PFSK-1 (cell line): ENCODE results near the gene FKBP5.

ENCODE experiments used
- FOXP2 ChIP-seq: optimal IDR thresholded peaks from 2 replicates; pipeline ENCODE3; 2011; ENCODE audit warnings: borderline replicate concordance, control low read depth, inconsistent platforms; ENCODE audit not compliant: insufficient read depth; ENCODE audit errors: extremely low read length, extremely low read depth
- POLR2AphosphoS5 ChIP-seq: IDR thresholded peaks from 2 replicates; pipeline ENCODE4 v1.6.1; 2012; ENCODE audit warnings: low read depth, mild to moderate bottlenecking, control low read depth, low read length, moderate library complexity
- SIN3A ChIP-seq: IDR thresholded peaks from 2 replicates; pipeline ENCODE4 v1.6.1; 2012; ENCODE audit warnings: mild to moderate bottlenecking, low read length, moderate library complexity, borderline replicate concordance; ENCODE audit not compliant: insufficient read depth
- TAF1 ChIP-seq: IDR thresholded peaks from 2 replicates; pipeline ENCODE4 v1.6.1; 2012; ENCODE audit warnings: low read length, control low read depth, borderline replicate concordance; ENCODE audit not compliant: insufficient read depth
- TF ChIP-seq, protein P1 (sequence below), 2 experiments: IDR thresholded peaks; 2 replicates each; pipeline versions ENCODE4 v1.6.1 to v1.8.0; 2011 to 2012; ENCODE audit warnings: low read depth in 2 of 2, low read length in 2 of 2, control low read depth in 1 of 2, inconsistent platforms in 1 of 2, mild to moderate bottlenecking in 1 of 2, moderate library complexity in 1 of 2; ENCODE audit not compliant: insufficient read depth in 1 of 2

The FKBP5 gene

DNA sequence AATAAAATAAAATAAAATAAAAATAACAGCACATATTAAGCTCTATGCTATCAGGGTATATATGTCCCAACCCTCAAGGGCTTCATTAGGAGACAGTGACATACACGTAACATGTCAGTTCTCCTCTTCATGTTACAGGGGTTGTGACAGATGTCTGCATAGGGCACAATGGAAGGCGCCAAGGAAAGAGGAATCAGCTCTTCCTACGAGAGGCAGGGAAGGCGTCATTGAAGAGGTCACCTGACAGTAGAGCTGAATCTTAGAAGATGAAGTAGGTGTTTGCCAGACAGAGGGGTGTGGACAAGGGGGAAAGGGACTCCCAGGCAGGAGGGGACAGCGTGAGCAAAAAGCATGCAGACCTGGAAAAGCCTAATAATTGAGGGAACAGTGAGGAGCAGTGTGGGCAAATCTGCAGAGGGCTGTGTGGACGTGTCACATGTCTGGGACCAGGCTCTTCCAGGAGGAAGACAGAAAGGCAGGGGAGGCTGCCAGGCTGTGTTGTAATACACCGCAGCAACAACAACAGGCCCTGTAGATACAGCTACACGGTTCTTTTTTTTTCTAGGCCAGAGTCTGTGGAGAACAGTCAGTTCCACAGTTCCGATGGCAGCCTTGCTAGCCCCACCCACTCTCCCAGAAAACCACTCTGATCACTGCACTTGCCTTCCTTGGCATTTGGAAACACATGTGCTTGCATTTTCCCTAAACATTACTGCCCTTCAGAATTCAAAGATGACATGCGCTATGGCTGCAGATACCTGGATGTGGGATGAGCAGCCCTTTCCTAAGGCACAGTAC lies 2.5 kb upstream of the FKBP5 start:
- TF ChIP-seq POLR2AphosphoS5: no peak
- no peak for TF ChIP-seq SIN3A
- no peak for TF ChIP-seq TAF1
- peak; percentile 38 for TF ChIP-seq FOXP2

DNA sequence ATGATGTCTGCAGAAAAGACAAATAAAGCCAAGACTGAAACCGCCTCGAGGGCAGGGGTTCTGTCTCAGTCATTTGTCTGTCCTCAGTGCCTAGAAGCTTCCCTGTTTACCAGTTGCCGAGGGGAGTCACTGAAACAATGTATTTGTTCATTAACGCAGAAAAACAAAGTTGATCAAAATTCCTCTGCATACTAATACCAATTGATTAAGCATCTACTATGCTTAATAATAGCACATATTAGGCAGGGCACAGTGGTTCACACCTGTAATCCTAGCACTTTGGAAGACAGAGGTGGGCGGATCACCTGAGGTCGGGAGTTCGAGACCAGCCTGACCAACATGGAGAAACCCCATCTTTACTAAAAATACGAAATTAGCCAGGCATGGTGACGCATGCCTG lies 1.8 kb upstream of the FKBP5 start:
- TF ChIP-seq SIN3A (no peak), FOXP2 (no peak), TAF1 (no peak), POLR2AphosphoS5 (no peak)
- TF ChIP-seq, protein P1, sequence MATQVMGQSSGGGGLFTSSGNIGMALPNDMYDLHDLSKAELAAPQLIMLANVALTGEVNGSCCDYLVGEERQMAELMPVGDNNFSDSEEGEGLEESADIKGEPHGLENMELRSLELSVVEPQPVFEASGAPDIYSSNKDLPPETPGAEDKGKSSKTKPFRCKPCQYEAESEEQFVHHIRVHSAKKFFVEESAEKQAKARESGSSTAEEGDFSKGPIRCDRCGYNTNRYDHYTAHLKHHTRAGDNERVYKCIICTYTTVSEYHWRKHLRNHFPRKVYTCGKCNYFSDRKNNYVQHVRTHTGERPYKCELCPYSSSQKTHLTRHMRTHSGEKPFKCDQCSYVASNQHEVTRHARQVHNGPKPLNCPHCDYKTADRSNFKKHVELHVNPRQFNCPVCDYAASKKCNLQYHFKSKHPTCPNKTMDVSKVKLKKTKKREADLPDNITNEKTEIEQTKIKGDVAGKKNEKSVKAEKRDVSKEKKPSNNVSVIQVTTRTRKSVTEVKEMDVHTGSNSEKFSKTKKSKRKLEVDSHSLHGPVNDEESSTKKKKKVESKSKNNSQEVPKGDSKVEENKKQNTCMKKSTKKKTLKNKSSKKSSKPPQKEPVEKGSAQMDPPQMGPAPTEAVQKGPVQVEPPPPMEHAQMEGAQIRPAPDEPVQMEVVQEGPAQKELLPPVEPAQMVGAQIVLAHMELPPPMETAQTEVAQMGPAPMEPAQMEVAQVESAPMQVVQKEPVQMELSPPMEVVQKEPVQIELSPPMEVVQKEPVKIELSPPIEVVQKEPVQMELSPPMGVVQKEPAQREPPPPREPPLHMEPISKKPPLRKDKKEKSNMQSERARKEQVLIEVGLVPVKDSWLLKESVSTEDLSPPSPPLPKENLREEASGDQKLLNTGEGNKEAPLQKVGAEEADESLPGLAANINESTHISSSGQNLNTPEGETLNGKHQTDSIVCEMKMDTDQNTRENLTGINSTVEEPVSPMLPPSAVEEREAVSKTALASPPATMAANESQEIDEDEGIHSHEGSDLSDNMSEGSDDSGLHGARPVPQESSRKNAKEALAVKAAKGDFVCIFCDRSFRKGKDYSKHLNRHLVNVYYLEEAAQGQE (IDR thresholded peaks at IDR 0.05; ENCODE audit: insufficient read depth in 1 of 2, low read depth in 2 of 2, low read length in 2 of 2): no peak

DNA sequence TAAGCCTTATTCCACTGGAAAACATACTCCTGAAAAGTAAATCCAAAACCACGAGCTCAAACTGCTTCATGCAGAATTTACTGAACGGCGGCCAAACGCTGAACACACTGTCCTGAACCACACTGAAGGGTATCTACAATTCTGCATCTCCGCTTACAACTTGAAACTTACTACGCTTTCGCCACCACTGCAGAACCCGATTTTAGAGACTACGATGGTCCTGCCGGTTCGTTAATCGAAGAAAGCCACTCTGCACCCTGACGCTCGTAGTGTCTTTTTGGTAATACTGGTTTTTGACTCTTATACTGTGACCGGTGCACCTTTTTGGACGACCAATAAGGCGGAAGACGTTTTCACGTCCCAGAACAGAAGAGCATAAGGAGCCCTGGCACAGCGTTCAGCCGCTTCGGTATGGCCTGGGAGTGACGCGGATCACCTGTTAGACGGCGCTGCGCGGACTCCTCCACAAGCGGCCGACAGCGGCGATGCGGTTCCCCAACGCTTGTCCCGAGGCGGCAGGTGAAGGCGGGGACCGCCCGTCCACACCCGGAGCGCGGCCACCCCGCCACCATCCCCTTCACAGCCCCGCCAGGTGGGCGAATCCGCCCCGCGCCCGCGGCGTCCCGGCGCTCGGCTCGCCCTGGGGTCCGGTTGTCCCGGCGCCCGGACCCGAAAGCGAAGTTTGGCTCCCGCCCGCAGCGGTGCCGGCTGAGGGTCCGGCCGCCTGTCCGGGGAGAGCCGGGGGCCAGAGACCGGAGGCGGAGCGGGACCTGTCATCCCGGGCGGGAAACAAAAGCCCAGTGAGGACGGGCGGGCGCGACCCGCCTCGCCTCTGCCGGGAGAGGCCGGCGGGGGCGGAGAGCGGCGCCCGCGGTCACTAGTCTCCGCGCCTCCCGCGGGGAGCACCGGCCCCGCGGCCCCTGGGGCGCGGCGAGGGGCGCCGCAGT lies 784 bp downstream of the FKBP5 start:
- TF ChIP-seq SIN3A (no peak; the same call in 1 of the 2 replicates), FOXP2 (no peak), POLR2AphosphoS5 (no peak), TAF1 (no peak)
- TF ChIP-seq, protein P1 (IDR thresholded peaks at IDR 0.05; ENCODE audit: insufficient read depth in 1 of 2, low read depth in 2 of 2, low read length in 2 of 2): no peak

DNA sequence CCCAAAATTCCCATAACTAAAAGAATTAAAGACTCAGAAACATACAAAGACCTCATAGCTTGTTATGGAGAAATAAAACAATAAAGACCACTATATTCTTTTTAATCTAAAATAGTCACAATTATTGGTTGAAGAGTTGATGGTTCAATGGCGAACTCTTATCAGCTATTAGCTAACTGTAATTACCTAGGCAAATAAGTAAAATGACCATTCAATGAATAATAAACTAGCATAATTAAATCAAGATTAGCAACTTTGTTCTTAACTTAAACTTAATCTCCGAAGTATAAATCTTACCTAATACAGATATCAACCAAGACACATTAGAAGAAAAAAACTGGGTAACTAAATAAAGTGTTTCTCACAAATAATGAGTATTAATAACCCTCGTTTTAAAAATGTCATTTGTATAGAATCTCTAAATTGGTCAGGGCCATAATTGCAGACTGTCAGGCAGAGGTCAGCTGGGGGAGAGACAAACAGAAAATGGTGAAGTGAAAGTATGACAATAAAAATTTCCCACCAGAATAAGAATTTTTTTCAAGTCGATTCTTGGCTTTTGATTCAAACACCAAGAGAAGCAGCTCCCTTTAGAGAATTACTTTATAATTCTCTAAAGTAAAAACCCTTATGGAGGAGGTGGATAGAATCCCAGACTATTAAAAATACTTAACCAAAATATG lies 1.7 kb downstream of the FKBP5 start:
- TF ChIP-seq POLR2AphosphoS5: no peak
- TF ChIP-seq FOXP2: no peak
- TF ChIP-seq, protein P1 (IDR thresholded peaks at IDR 0.05; ENCODE audit: insufficient read depth in 1 of 2, low read depth in 2 of 2, low read length in 2 of 2): no peak

DNA sequence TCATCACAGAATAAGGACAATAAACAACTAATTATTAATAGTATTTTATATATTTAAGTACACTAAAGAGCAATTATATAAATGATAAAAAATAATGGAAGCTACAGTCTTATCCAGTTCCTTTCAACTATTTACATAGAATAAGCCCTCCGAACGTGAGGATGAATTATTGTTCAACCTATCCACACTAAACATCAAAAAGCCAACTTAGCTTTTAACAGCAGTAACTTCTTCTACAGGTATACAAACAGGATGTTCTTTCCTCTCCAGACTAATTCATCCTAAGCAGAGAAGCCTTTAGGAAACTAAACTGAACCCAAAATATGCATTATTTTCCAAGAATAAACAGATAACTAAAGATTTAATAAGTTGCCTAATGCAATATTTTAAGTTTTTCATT lies 2.3 kb downstream of the FKBP5 start:
- TF ChIP-seq FOXP2 (no peak), TAF1 (no peak), SIN3A (no peak), POLR2AphosphoS5 (no peak)
- TF ChIP-seq, protein P1 (IDR thresholded peaks at IDR 0.05; ENCODE audit: insufficient read depth in 1 of 2, low read depth in 2 of 2, low read length in 2 of 2): no peak
